Measurements from ENCODE around the gene ELP5. TPM values are rescaled to one million over a fixed set of nuclear protein-coding genes. Genes with fewer than 3 reads are reported as not detected.

Gene ELP5
- polyA plus RNA-seq, 3 donors: 36.1 to 49.5 (median 44.1) TPM

DNA sequence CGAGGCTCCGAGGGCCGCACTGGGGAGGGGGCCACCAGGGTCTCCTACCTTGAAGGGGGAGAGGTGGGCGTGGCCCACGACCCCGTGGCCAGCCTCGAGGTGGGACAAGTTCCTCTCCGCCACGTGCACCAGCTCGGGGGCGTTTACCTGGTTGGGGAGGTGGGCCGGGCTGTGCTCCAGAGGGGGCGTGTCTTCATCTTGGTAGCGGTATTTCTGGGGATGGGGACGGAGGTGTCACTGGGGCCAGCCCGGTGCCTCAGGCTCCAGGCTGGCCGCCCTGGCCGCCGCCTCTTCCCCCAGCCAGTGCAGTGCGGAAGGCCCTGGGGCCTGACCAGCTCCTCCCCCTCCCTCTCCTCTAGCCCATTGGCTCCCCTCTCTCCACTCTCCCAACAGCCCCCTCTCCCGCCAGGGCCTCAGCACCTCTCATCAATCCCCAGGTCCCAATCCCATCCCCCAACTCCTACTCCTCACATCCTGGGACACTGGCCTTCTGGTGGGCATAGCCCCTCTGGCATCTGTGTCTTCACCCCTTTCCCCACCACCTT is 43.9 kb upstream of the ELP5 start:
- Mint-ChIP-seq H3K27me3 (ENCODE audit: low read depth in 3 of 3) (peaks cover 0 to 12% (median 4%) of the 10 kb centered on the region in 3 donors), H3K9me3 (no peaks in the 10 kb centered on the region), H3K4me3 (no peak overlapping the region), H3K27ac (no peak overlapping the region), H3K4me1 (peaks cover 38% of the 10 kb centered on the region), H3K36me3 (peaks cover 14 to 28% of the 10 kb centered on the region in 2 donors)
- H3K9ac ChIP-seq (ENCODE audit: insufficient read depth, low read length, poor library complexity, severe bottlenecking): no peak overlapping the region
- H3K27me3 ChIP-seq (ENCODE audit: control insufficient read depth in 2 of 2, insufficient read depth in 2 of 2, low read length in 2 of 2): no peaks in the 10 kb centered on the region
- H4K20me1 ChIP-seq (ENCODE audit: insufficient read depth, low read length): peaks cover 46% of the 10 kb centered on the region
- DNase-seq: no peak
- no peak overlapping the region for H3K4me2 ChIP-seq (replicated peaks; ENCODE audit: extremely low read depth, low read length, poor library complexity, severe bottlenecking)
- no peak overlapping the region for H2AFZ ChIP-seq (ENCODE audit: insufficient read depth, low read depth, low read length, poor library complexity, severe bottlenecking)
- intact Hi-C loops (cut with micrococcal nuclease): no loop called here
- 96% methylated on average over 11 of the region's 21 CpGs for WGBS (ENCODE audit: insufficient coverage)
- TF ChIP-seq, protein P1, sequence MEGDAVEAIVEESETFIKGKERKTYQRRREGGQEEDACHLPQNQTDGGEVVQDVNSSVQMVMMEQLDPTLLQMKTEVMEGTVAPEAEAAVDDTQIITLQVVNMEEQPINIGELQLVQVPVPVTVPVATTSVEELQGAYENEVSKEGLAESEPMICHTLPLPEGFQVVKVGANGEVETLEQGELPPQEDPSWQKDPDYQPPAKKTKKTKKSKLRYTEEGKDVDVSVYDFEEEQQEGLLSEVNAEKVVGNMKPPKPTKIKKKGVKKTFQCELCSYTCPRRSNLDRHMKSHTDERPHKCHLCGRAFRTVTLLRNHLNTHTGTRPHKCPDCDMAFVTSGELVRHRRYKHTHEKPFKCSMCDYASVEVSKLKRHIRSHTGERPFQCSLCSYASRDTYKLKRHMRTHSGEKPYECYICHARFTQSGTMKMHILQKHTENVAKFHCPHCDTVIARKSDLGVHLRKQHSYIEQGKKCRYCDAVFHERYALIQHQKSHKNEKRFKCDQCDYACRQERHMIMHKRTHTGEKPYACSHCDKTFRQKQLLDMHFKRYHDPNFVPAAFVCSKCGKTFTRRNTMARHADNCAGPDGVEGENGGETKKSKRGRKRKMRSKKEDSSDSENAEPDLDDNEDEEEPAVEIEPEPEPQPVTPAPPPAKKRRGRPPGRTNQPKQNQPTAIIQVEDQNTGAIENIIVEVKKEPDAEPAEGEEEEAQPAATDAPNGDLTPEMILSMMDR (IDR thresholded peaks at IDR 0.05): no peak
- peaks cover 42% of the 10 kb centered on the region for H3K79me2 ChIP-seq (ENCODE audit: insufficient read depth, low read length)
- peaks cover 15 to 17% of the 10 kb centered on the region in 2 donors for H3K4me1 ChIP-seq (ENCODE audit: control insufficient read depth in 1 of 2, insufficient read depth in 2 of 2, low read length in 2 of 2)
- H3K27ac ChIP-seq (ENCODE audit: low read depth in 1 of 2, low read length in 2 of 2): no peak overlapping the region
- H3K36me3 ChIP-seq (replicated peaks in 1 of 2; ENCODE audit: control insufficient read depth in 1 of 2, insufficient read depth in 2 of 2, low read length in 2 of 2): peaks cover 7 to 8% of the 10 kb centered on the region in 2 donors
- no peaks in the 10 kb centered on the region for H3K9me3 ChIP-seq (replicated peaks in 1 of 2; ENCODE audit: control insufficient read depth in 1 of 2, insufficient read depth in 1 of 2, low read length in 2 of 2)
- no peak overlapping the region for H3K4me3 ChIP-seq (replicated peaks in 1 of 3; ENCODE audit: low read depth in 2 of 3, low read length in 3 of 3)

DNA sequence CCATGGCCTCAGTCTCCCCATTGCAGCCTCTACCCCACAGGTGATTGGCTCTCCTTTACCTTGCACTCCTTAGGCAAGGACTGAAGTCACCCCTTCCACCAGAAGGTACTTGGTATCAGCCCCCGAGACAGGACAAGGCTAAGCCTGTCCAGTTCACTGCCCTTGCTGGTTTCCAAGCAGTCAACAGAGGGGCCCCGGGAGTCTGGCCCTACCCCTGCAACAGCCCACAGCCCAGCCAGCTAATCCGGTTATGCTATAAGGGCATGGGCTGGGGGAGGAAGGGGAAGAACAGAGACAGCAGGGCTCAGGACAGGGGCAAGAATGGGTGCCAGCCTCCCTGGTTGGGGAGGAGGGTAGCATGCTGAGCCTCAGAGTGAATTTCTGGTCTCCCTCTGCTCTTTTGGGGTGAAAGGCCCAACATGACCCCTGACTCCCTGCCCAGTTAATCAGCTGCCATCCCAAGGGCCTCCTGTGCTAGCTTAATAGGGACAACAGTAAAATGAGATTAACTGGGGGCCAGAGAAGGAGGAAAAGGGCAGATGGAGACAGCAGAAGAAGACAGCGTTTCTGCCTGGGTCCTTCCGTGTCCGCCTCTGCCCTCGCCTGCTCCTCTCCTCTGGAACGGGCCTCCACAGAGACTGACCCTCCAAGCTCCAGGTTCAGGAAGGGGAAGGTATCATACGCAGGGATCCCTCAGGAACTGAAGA is 43.1 kb upstream of the ELP5 start:
- peaks cover 50% of the 10 kb centered on the region for H3K79me2 ChIP-seq (ENCODE audit: insufficient read depth, low read length)
- intact Hi-C loops (cut with micrococcal nuclease): no loop called here
- H3K4me1 ChIP-seq (ENCODE audit: control insufficient read depth in 1 of 2, insufficient read depth in 2 of 2, low read length in 2 of 2): peaks cover 20 to 23% of the 10 kb centered on the region in 2 donors
- Mint-ChIP-seq H3K27me3 (ENCODE audit: low read depth in 3 of 3) (peaks cover 0 to 15% (median 4%) of the 10 kb centered on the region in 3 donors), H3K4me1 (peaks cover 42% of the 10 kb centered on the region), H3K36me3 (peaks cover 6 to 25% of the 10 kb centered on the region in 2 donors), H3K9me3 (no peaks in the 10 kb centered on the region), H3K4me3 (no peak overlapping the region), H3K27ac (no peak overlapping the region)
- no peak overlapping the region for H3K4me2 ChIP-seq (replicated peaks; ENCODE audit: extremely low read depth, low read length, poor library complexity, severe bottlenecking)
- no peaks in the 10 kb centered on the region for H3K9me3 ChIP-seq (replicated peaks in 1 of 2; ENCODE audit: control insufficient read depth in 1 of 2, insufficient read depth in 1 of 2, low read length in 2 of 2)
- 93% methylated on average over 4 of the region's 9 CpGs for WGBS (ENCODE audit: insufficient coverage)
- H2AFZ ChIP-seq (ENCODE audit: insufficient read depth, low read depth, low read length, poor library complexity, severe bottlenecking): no peak overlapping the region
- H3K27ac ChIP-seq (ENCODE audit: low read depth in 1 of 2, low read length in 2 of 2): no peak overlapping the region
- DNase-seq: no peak
- H3K4me3 ChIP-seq (replicated peaks in 1 of 3; ENCODE audit: low read depth in 2 of 3, low read length in 3 of 3): no peak overlapping the region
- TF ChIP-seq, protein P1 (IDR thresholded peaks at IDR 0.05): no peak
- H3K9ac ChIP-seq (ENCODE audit: insufficient read depth, low read length, poor library complexity, severe bottlenecking): no peak overlapping the region
- no peaks in the 10 kb centered on the region for H3K36me3 ChIP-seq (replicated peaks in 1 of 2; ENCODE audit: control insufficient read depth in 1 of 2, insufficient read depth in 2 of 2, low read length in 2 of 2)
- H4K20me1 ChIP-seq (ENCODE audit: insufficient read depth, low read length): peaks cover 54% of the 10 kb centered on the region
- H3K27me3 ChIP-seq (ENCODE audit: control insufficient read depth in 2 of 2, insufficient read depth in 2 of 2, low read length in 2 of 2): no peaks in the 10 kb centered on the region
